ENCODE measurements around the gene CORT.
"Not testable (repeated sequence)": the region's sequence is repeated elsewhere in the genome, so short reads cannot be mapped to it uniquely, and the experiment has no call there.

DNA sequence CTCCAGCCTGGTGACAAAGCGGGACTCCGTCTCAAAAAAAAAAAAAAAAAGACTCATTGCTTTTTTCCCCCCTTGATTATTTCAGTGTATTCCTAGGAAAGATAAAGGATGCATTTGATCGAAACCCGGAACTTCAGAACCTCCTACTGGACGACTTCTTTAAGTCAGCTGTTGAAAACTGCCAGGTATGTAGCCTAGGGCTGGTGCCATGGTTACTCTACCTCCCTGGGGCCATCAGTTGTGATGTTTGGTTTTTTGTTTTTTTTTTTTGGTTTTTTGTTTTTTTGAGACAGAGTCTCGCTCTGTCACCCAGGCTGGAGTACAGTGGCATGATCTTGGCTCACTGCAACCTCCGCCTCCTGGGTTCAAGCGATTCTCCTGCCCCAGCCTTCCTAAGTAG, 31.1 kb upstream of the CORT start:
- TF ChIP-seq POLR2A (IDR thresholded peaks at IDR 0.05), result not testable (repeated sequence)
- TF ChIP-seq, protein P1, sequence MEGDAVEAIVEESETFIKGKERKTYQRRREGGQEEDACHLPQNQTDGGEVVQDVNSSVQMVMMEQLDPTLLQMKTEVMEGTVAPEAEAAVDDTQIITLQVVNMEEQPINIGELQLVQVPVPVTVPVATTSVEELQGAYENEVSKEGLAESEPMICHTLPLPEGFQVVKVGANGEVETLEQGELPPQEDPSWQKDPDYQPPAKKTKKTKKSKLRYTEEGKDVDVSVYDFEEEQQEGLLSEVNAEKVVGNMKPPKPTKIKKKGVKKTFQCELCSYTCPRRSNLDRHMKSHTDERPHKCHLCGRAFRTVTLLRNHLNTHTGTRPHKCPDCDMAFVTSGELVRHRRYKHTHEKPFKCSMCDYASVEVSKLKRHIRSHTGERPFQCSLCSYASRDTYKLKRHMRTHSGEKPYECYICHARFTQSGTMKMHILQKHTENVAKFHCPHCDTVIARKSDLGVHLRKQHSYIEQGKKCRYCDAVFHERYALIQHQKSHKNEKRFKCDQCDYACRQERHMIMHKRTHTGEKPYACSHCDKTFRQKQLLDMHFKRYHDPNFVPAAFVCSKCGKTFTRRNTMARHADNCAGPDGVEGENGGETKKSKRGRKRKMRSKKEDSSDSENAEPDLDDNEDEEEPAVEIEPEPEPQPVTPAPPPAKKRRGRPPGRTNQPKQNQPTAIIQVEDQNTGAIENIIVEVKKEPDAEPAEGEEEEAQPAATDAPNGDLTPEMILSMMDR (IDR thresholded peaks at IDR 0.05), result not testable (repeated sequence)
